Natural killer cell treated with Interleukin-12 subunit alpha and Interleukin-12 subunit beta and Interleukin-15 and Interleukin-18, amount 100 ng/mL, for 72 hours (primary cell): Measurements from ENCODE around the gene DCTN4. TPM values are rescaled to one million over a fixed set of nuclear protein-coding genes. Genes with fewer than 3 reads are reported as not detected.

Experiments used
- ATAC-seq, 2 donors: fragments of 150-1000 bp; cut with Tn5 transposase in 1 of 2; sonication (Bioruptor Pico), chemical (Tn5 transposase) in 1 of 2; 2 replicates each; pipeline ENCODE4 v1.10.0; 2021
- DNase-seq: peaks from one replicate; pipeline ENCODE4 v3.0.0; 2022; ENCODE audit warnings: low spot score
- H3K27ac Mint-ChIP-seq, 2 donors: 1 replicate in 1 of 2; 2 replicates in 1 of 2; pipeline ENCODE4 v1.8.0; 2022; ENCODE audit warnings: mixed read lengths in 2 of 2, mild to moderate bottlenecking in 1 of 2, moderate library complexity in 1 of 2
- H3K27me3 Mint-ChIP-seq, 2 donors: 1 replicate in 1 of 2; 2 replicates in 1 of 2; pipeline ENCODE4 v1.8.0; 2022; ENCODE audit warnings: mixed read lengths in 2 of 2
- H3K36me3 Mint-ChIP-seq: one replicate; pipeline ENCODE4 v1.8.0; 2022; ENCODE audit warnings: mixed read lengths
- H3K4me1 Mint-ChIP-seq, 2 donors: 1 replicate in 1 of 2; 2 replicates in 1 of 2; pipeline ENCODE4 v1.8.0; 2022; ENCODE audit warnings: low read depth in 2 of 2, mixed read lengths in 2 of 2, mild to moderate bottlenecking in 1 of 2
- H3K4me3 Mint-ChIP-seq: one replicate; pipeline ENCODE4 v1.8.0; 2022; ENCODE audit warnings: mixed read lengths
- H3K9me3 Mint-ChIP-seq: 2 replicates; pipeline ENCODE4 v1.8.0; 2022; ENCODE audit warnings: mixed read lengths
- total RNA-seq, 2 donors: library from RNA; stranded (reverse); gene quantifications; one replicate each; pipeline ENCODE4 v1.2.3, GENCODE V29; 2022

The DCTN4 gene
- total RNA-seq, 2 donors from 2014 or later, result 54.1 to 68.8 TPM

- Mint-ChIP-seq H3K4me3 (peak overlapping the region; percentile 98), H3K36me3 (peaks cover 6% of the 10 kb centered on the region), H3K4me1 (peaks cover 66 to 68% of the 10 kb centered on the region in 2 donors), H3K9me3 (no peaks in the 10 kb centered on the region), H3K27ac (peak overlapping the region; percentile 89 to 90), H3K27me3 (no peaks in the 10 kb centered on the region)
- ATAC-seq (peak; percentile 83 to 89), DNase-seq (peak; percentile 70)
Observed at GRCh38 chr5:150783422-150783928, 24.7 kb upstream of the DCTN4 start.

- ATAC-seq, result no peak
- no peaks in the 10 kb centered on the region for H3K27me3 Mint-ChIP-seq
- H3K9me3 Mint-ChIP-seq, result no peaks in the 10 kb centered on the region
- peaks cover 6% of the 10 kb centered on the region for H3K36me3 Mint-ChIP-seq
- peaks cover 66 to 70% of the 10 kb centered on the region in 2 donors for H3K4me1 Mint-ChIP-seq
- H3K27ac Mint-ChIP-seq, result peak overlapping the region; percentile 89 to 90
- peak overlapping the region; percentile 98 for H3K4me3 Mint-ChIP-seq
- no peak for DNase-seq
Observed at GRCh38 chr5:150782850-150783249, 24.0 kb upstream of the DCTN4 start.

- no peak for DNase-seq
- ATAC-seq, result no peak
- H3K4me1 Mint-ChIP-seq, result peaks cover 65 to 68% of the 10 kb centered on the region in 2 donors
- no peaks in the 10 kb centered on the region for H3K9me3 Mint-ChIP-seq
- H3K4me3 Mint-ChIP-seq, result peak overlapping the region; percentile 98
- peak overlapping the region; percentile 89 to 90 for H3K27ac Mint-ChIP-seq
- no peaks in the 10 kb centered on the region for H3K27me3 Mint-ChIP-seq
- H3K36me3 Mint-ChIP-seq, result peaks cover 6% of the 10 kb centered on the region
Observed at GRCh38 chr5:150781706-150782614, 23.1 kb upstream of the DCTN4 start.

- peaks cover 0 to 1% of the 10 kb centered on the region in 2 donors for H3K27me3 Mint-ChIP-seq
- peak overlapping the region; percentile 89 to 90 for H3K27ac Mint-ChIP-seq
- H3K4me3 Mint-ChIP-seq, result peak overlapping the region; percentile 98
- peaks cover 2% of the 10 kb centered on the region for H3K36me3 Mint-ChIP-seq
- ATAC-seq, result peak; percentile 24 to 32
- H3K4me1 Mint-ChIP-seq, result peaks cover 61 to 63% of the 10 kb centered on the region in 2 donors
- H3K9me3 Mint-ChIP-seq, result no peaks in the 10 kb centered on the region
- DNase-seq, result no peak
Observed at GRCh38 chr5:150780816-150781221, 22.0 kb upstream of the DCTN4 start.

- Mint-ChIP-seq H3K27me3 (peaks cover 3 to 7% of the 10 kb centered on the region in 2 donors), H3K36me3 (no peaks in the 10 kb centered on the region), H3K4me3 (peak overlapping the region; percentile 98), H3K27ac (peak overlapping the region; percentile 89 to 90), H3K9me3 (no peaks in the 10 kb centered on the region), H3K4me1 (peaks cover 64 to 67% of the 10 kb centered on the region in 2 donors)
- ATAC-seq (peak; percentile 59 to 70), DNase-seq (peak; percentile 67)
Observed at GRCh38 chr5:150780187-150780692, 21.4 kb upstream of the DCTN4 start.

DNA sequence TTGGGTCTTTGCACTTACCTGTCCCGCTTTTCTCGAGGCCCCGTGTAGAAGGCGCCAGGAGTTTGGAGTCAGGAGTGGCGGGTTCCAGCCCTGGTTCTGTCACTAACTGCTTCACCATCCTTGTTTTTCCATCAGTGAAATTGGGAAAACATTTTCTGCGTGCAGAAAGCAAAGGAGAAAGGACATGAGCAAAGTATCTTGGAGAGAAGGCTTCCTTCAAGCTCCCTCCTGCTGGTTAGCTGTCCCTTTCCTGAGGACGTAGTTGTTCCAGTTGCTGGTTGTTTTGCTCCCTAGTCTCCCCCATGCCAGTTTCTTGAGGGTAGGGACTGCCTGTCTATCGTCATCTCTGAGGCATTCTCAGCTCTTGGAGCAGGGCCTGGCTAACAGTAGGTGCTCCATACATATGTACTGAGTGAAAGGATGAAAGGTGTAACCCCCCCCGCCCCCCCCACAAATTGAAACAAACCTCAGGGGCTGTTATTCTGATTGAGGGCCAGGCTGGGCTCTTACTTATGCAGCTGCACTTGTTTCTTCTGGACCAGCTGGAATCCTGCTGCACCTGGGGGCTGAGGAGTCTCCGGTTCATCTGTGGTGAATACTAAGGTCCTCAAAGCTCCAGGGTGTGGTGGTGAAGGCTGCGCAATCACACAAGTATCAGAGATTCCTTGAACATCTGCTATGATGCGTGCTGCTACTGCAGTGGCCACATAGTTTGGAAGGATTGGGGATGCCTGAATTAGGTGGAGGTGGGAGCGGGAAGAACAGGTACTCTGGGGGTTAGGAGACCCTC is 20.8 kb upstream of the DCTN4 start:
- DNase-seq (no peak), ATAC-seq (no peak)
- Mint-ChIP-seq H3K4me3 (peak overlapping the region; percentile 98), H3K27ac (peak overlapping the region; percentile 89 to 90), H3K36me3 (no peaks in the 10 kb centered on the region), H3K27me3 (peaks cover 3 to 7% of the 10 kb centered on the region in 2 donors), H3K9me3 (no peaks in the 10 kb centered on the region), H3K4me1 (peaks cover 61 to 62% of the 10 kb centered on the region in 2 donors)

DNA sequence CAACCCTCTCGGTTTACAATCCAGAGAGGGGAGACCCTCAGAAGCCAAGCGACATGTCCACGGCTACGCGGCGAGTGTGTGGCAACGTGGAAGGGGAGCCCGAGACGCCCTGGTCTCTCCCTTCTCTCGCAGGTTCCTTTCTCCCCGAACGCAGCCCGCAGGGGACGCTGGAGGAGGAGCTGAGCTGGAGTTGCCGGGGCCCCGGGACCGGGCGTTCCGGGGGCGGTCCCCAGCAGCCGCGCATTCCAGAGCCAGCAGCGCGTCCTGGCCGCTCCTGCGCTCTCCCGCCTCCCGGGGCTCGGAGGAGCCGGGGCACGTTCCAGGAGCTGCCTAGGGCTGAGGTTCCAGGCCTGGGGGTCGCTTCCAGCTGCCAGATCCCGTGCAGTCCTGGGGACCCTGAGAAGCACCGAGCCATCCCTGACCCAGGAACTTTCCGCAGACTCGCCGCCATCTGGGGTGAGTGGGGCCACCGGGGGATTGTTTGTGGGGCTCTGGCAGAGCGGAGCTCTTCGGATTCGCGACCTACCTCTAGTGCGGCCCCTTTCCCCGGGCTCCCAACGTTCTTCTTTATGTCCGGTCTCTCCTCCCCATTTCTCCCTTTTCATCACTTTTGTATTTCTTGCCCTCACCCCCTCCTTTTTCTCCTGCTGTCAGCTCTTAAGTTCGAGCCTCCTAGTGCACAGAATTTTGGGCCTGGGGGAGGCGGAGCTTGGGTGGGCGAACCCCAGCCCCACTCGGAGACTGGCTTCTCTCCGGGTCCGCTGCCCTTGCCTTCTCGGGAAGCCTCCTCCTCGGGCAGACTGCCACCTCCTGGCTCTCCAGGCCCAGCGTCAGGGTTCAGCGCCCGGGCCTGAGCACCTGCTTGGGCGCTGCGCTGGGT is 19.9 kb upstream of the DCTN4 start, which contains the start of gene SMIM3:
Gene SMIM3 (plus strand): TSS at position 241 of the 880 bp plus-strand sequence. CDS start 16,684 bp downstream, outside the sequence.
- peaks cover 53 to 59% of the 10 kb centered on the region in 2 donors for H3K4me1 Mint-ChIP-seq
- ATAC-seq, result peak; percentile 71 to 81
- H3K9me3 Mint-ChIP-seq, result no peaks in the 10 kb centered on the region
- H3K27me3 Mint-ChIP-seq, result peaks cover 3 to 7% of the 10 kb centered on the region in 2 donors
- peak within 1 kb of the TSS; percentile 98 for H3K4me3 Mint-ChIP-seq
- H3K27ac Mint-ChIP-seq, result peak within 1 kb of the TSS; percentile 89 to 90
- DNase-seq, result peak; percentile 77
- H3K36me3 Mint-ChIP-seq, result no peaks in the 10 kb centered on the region

DNA sequence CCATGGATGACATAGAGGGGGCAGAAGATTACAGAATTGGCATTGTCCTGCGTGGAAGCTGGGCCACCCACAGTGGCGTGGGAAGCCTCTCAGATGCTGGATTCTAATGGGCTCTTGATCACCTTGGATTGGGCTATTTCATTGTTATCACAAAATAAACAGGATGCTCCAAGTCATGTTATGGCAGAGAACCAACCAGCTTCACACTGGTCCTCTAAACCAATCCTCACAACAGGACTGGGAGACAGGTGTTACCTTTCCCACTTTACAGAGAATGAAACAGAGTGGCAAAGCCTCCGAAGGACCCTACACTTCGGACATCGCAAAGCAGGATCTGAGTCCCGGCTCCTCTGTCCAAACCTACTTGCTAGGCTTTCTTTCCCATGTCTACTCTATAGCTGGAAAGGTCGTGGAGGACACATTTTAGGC is 19.3 kb upstream of the DCTN4 start:
- Mint-ChIP-seq H3K27ac (peak overlapping the region; percentile 89 to 90), H3K36me3 (no peaks in the 10 kb centered on the region), H3K4me1 (peaks cover 46 to 54% of the 10 kb centered on the region in 2 donors), H3K9me3 (no peaks in the 10 kb centered on the region), H3K4me3 (peak overlapping the region; percentile 98), H3K27me3 (peaks cover 3 to 7% of the 10 kb centered on the region in 2 donors)
- ATAC-seq (no peak), DNase-seq (no peak)

DNA sequence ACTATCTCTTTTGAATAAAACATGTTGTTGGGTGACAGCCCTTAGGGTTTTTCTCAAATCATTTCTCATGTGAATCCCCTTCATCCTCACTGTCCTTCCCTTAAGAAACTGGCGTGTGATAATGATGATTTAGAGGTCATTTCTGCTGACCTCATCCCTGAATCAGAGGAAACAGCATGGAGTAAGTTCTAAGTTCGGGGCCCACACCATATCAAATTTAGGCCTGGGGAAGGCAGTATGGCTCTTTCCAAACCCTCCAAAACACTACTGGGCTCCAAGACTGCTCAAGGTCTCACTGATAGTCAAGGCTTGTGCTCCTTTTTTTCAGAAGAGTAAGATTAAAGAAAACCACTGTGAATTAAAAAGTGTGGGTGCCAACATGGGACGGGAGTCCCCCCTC is 18.9 kb upstream of the DCTN4 start:
- Mint-ChIP-seq H3K4me1 (peaks cover 42 to 50% of the 10 kb centered on the region in 2 donors), H3K27me3 (peaks cover 3 to 7% of the 10 kb centered on the region in 2 donors), H3K4me3 (peak overlapping the region; percentile 98), H3K9me3 (no peaks in the 10 kb centered on the region), H3K27ac (peak overlapping the region; percentile 89 to 90), H3K36me3 (no peaks in the 10 kb centered on the region)
- ATAC-seq, result no peak
- no peak for DNase-seq

GRCh38 chr5:150774145-150774544 is 15.3 kb upstream of the DCTN4 start:
- Mint-ChIP-seq H3K27me3 (peaks cover 3 to 7% of the 10 kb centered on the region in 2 donors), H3K9me3 (no peaks in the 10 kb centered on the region), H3K4me1 (peaks cover 23 to 27% of the 10 kb centered on the region in 2 donors), H3K27ac (no peak overlapping the region), H3K4me3 (no peak overlapping the region), H3K36me3 (peaks cover 6% of the 10 kb centered on the region)
- DNase-seq, result no peak
- ATAC-seq, result no peak

DNA sequence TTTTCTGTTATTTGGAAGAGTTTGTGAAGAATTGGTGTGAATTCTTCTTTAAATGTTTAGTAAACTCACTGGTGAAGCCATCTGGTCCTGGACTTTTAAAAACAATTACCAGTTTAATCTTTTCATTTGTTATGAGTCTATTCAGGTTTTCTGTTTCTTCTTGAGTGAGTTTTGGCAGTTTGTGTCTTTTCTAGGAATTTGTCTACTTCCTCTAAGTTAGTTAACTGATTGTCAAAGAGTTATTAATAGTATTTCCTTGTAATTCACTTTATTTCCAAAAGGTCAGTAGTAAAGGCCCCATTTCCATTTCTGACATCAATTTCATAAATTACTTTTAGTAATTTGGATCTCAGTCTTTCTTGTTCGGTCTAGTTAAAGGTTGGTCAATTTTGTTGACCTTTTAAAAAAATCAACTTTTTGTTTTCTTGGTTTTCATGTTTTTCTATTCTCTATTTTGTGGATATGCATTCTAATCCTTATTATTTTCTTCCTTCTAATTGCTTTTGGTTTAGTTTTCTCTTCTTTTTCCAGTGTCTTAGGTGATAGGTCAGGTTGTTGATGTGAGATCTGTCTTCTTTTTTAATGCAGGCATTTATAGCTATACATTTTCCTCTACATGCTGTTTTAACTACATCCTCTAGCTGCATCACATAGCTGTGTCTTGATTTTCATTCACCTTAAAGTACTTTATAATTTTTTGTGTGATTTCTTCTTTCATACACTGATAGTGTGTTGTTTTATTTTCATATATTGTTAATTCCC is 12.4 kb upstream of the DCTN4 start:
- Mint-ChIP-seq H3K9me3 (no peaks in the 10 kb centered on the region), H3K4me1 (peaks cover 16 to 21% of the 10 kb centered on the region in 2 donors), H3K36me3 (peaks cover 6% of the 10 kb centered on the region), H3K27me3 (peaks cover 5 to 13% of the 10 kb centered on the region in 2 donors), H3K4me3 (peak overlapping the region; percentile 44), H3K27ac (peak overlapping the region; percentile 8 to 68)
- DNase-seq (no peak), ATAC-seq (no peak)

- no peak for DNase-seq
- H3K4me3 Mint-ChIP-seq, result no peak overlapping the region
- H3K9me3 Mint-ChIP-seq, result no peaks in the 10 kb centered on the region
- peaks cover 33 to 34% of the 10 kb centered on the region in 2 donors for H3K4me1 Mint-ChIP-seq
- no peak for ATAC-seq
- peaks cover 6% of the 10 kb centered on the region for H3K36me3 Mint-ChIP-seq
- peaks cover 2 to 12% of the 10 kb centered on the region in 2 donors for H3K27me3 Mint-ChIP-seq
- H3K27ac Mint-ChIP-seq, result no peak overlapping the region
Observed at GRCh38 chr5:150766251-150766650, 7.4 kb upstream of the DCTN4 start.
